LNCaP clone FGC (cell line): ENCODE measurements around the gene XKR7.

Experiments used
- DNase-seq: peaks from one replicate; pipeline ENCODE4 v3.0.0-alpha.2; 2011; ENCODE audit warnings: low read depth
- H3K4me3 ChIP-seq: 2 replicates; pipeline ENCODE4 v1.5.1; 2011; ENCODE audit warnings: mild to moderate bottlenecking, low read depth, low read length, control low read depth
- CTCF ChIP-seq: IDR thresholded peaks from 2 replicates; pipeline ENCODE4 v1.5.1; 2012; ENCODE audit warnings: mild to moderate bottlenecking; ENCODE audit not compliant: control insufficient read depth, insufficient read depth; ENCODE audit errors: extremely low read depth

Gene XKR7

GRCh38 chr20:31968291-31969126, 558 bp downstream of the XKR7 start:
- TF ChIP-seq CTCF: no peak
- DNase-seq: no peak
- H3K4me3 ChIP-seq: no peak overlapping the region

GRCh38 chr20:31969991-31970390, 2.0 kb downstream of the XKR7 start:
- H3K4me3 ChIP-seq: no peak overlapping the region
- DNase-seq: no peak
- no peak for TF ChIP-seq CTCF

- no peak for DNase-seq
- H3K4me3 ChIP-seq: no peak overlapping the region
- no peak for TF ChIP-seq CTCF
Measured at GRCh38 chr20:31972471-31973021, 4.6 kb downstream of the XKR7 start.

- no peak for DNase-seq
- no peak for TF ChIP-seq CTCF
- H3K4me3 ChIP-seq: no peak overlapping the region
Measured at GRCh38 chr20:31974296-31974695, 6.3 kb downstream of the XKR7 start.

- TF ChIP-seq CTCF: no peak
- no peak for DNase-seq
Measured at GRCh38 chr20:31974951-31975487, 7.1 kb downstream of the XKR7 start.

GRCh38 chr20:31975874-31976273, 7.9 kb downstream of the XKR7 start:
- TF ChIP-seq CTCF: no peak
- no peak for DNase-seq
- no peak overlapping the region for H3K4me3 ChIP-seq

More at GRCh38 chr20:31974951-31975487, 7.1 kb downstream of the XKR7 start:
- no peak overlapping the region for H3K4me3 ChIP-seq
